Mesodermal cell (in vitro differentiated cells): ENCODE data around the gene SLC9A3.

ENCODE experiments used
- H3K27ac ChIP-seq: 2 replicates; pipeline ENCODE4 v1.7.0; 2013; ENCODE audit warnings: mild to moderate bottlenecking, low read depth, low read length, moderate library complexity; ENCODE audit not compliant: severe bottlenecking
- H3K36me3 ChIP-seq: 2 replicates; pipeline ENCODE4 v1.7.1; 2013; ENCODE audit warnings: mild to moderate bottlenecking, low read length, moderate library complexity; ENCODE audit not compliant: control insufficient read depth, insufficient read depth
- H3K4me1 ChIP-seq: one replicate; pipeline ENCODE4 v1.7.1; 2013; ENCODE audit warnings: mild to moderate bottlenecking, low read length; ENCODE audit not compliant: insufficient read depth, control insufficient read depth, poor library complexity, severe bottlenecking
- H3K4me3 ChIP-seq: 2 replicates; pipeline ENCODE4 v1.7.0; 2013; ENCODE audit warnings: low read length, control low read depth, mild to moderate bottlenecking; ENCODE audit not compliant: insufficient read depth, poor library complexity, severe bottlenecking; ENCODE audit errors: extremely low read depth
- H3K9me3 ChIP-seq: 2 replicates; pipeline ENCODE4 v1.7.1; 2013; ENCODE audit warnings: mild to moderate bottlenecking, low read length, moderate library complexity; ENCODE audit not compliant: control insufficient read depth
- WGBS, 2 experiments: methylation state at CpG; one replicate each; pipeline ENCODE4 v1.1.5; 2013; ENCODE audit warnings: missing lambda C conversion rate in 2 of 2; ENCODE audit not compliant: insufficient coverage in 2 of 2; 5-methylcytosine and 5-hydroxymethylcytosine counted together

Gene SLC9A3

DNA sequence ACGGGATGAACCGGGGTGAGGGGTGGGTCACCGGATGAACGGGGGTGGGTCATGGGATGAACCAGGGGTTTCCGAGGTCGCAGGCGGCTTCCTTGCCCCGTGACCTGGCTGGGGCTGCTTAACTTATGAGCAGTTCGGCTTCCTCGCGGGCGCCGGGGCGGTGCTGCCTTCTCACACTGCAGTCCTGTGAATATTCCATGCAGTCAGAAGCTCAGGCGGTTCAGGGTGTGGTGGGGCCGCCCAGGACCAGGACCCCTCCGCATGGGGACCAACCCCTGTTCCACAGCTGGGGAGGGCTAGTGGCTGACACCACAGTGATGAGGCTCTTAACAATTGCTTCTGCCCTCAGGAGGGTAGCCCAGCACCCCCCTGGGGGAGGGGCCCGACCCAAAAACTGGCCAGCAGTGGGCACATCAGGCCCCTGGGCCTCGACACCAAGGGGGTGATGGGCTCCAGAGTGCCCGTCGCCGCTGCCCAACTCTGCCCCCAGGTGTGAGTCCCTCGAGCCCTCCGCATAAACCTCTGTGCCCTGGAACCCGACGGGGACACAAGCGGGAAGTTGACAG is 30.9 kb upstream of the SLC9A3 start:
- Histone ChIP-seq H3K4me1 (no peaks in the 10 kb centered on the region), H3K27ac (no peak overlapping the region), H3K36me3 (no peaks in the 10 kb centered on the region), H3K9me3 (no peaks in the 10 kb centered on the region), H3K4me3 (no peak overlapping the region)
- WGBS, 2 experiments = 88 to 91% methylated on average over 23 to 27 of the region's 27 CpGs

DNA sequence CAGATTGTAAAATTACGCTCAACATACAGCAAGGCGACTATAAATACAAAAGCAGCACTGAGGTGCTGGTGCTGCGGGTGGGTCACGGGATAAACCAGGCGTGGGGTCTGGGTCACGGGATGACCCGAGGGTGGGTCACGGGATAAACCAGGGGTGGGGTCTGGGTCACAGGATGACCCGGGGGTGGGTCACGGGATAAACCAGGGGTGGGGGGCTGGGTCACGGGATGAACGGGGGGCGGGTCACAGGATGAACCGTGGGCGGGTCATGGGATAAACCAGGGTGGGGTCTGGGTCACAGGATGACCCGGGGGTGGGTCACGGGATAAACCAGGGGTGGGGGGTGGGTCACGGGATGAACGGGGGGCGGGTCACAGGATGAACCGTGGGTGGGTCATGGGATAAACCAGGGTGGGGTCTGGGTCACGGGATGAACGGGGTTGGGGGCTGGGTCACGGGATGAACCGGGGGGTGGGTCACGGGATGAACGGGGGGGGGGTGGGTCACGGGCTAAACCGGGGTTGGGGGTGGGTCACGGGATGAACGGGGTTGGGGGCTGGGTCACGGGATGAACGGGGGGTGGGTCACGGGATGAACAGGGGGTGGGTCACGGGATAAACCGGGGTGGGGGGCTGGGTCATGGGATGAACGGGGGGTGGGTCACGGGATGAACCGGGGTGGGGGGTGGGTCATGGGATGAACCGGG is 30.2 kb upstream of the SLC9A3 start:
- no peak overlapping the region for H3K4me3 ChIP-seq
- WGBS, 2 experiments = 82 to 92% methylated on average over 3 to 4 of the region's 40 CpGs
- H3K27ac ChIP-seq = no peak overlapping the region
- H3K36me3 ChIP-seq = no peaks in the 10 kb centered on the region
- H3K9me3 ChIP-seq = no peaks in the 10 kb centered on the region
- H3K4me1 ChIP-seq = no peaks in the 10 kb centered on the region

DNA sequence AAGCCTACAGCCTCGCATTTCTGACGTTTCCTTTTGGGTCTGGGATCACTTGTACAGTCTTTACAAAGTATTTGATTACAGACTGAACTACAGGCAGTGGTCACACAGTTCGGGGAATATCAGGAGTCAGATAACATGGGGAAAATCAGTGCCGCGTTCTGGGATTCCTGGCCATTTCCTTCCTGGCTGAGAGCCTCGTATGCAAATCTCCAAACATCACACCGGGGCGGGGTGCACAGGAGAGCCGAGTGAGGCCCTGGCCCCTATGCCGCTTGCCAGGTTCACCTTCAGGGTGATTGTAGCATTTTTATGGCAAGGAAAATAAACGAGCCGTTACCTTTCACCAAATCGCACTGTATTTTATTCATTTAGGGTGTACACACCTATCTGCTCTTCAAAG is 29.6 kb upstream of the SLC9A3 start:
- WGBS, 2 experiments = 33 to 47% methylated on average over 9 to 13 of the region's 13 CpGs
- Histone ChIP-seq H3K9me3 (no peaks in the 10 kb centered on the region), H3K4me1 (no peaks in the 10 kb centered on the region), H3K36me3 (no peaks in the 10 kb centered on the region), H3K27ac (no peak overlapping the region), H3K4me3 (no peak overlapping the region)

DNA sequence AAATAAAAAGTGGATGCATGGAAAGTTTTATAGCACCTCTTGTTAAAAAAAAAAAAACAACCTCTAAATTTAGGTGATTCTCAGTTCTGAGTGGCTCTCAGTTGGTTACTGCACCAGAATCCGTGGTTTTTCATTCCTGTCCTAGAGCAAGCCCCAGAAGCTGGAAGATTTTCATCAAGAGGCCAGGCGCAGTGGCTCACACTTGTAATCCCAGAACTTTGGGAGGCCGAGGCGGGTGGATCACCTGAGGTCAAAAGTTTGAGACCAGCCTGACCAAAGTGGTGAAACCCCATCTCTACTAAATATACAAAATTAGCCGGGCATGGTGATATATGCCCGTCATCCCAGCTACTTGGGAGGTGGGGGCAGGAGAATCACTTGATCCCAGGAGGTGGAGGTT is 27.2 kb upstream of the SLC9A3 start:
- no peaks in the 10 kb centered on the region for H3K9me3 ChIP-seq
- no peaks in the 10 kb centered on the region for H3K36me3 ChIP-seq
- 71 to 88% methylated on average over 3 to 4 of the region's 6 CpGs for WGBS, 2 experiments
- H3K4me1 ChIP-seq = no peaks in the 10 kb centered on the region
- no peak overlapping the region for H3K27ac ChIP-seq
- no peak overlapping the region for H3K4me3 ChIP-seq

DNA sequence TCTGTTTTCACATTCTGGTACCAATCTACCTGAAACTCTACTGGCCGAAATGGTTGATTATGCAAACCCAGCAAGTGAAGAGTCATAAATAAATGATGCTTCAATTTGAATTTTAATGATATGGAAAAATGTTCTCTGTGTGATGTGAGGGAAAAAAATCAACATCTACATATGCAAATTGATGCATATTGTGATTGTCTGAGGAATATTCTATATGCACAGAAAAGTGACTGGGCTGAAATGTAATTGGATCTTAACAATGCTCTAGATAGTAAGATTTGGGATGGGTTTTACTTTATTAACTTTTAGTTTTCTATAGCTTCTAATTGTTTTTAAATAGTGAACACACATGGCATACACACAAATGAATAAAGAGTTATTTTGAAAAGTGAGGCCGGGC is 25.0 kb upstream of the SLC9A3 start:
- H3K9me3 ChIP-seq = no peaks in the 10 kb centered on the region
- no peaks in the 10 kb centered on the region for H3K36me3 ChIP-seq
- WGBS, 2 experiments = 100% methylated on average over 1 of the region's 2 CpGs
- no peak overlapping the region for H3K4me3 ChIP-seq
- no peaks in the 10 kb centered on the region for H3K4me1 ChIP-seq
- no peak overlapping the region for H3K27ac ChIP-seq

DNA sequence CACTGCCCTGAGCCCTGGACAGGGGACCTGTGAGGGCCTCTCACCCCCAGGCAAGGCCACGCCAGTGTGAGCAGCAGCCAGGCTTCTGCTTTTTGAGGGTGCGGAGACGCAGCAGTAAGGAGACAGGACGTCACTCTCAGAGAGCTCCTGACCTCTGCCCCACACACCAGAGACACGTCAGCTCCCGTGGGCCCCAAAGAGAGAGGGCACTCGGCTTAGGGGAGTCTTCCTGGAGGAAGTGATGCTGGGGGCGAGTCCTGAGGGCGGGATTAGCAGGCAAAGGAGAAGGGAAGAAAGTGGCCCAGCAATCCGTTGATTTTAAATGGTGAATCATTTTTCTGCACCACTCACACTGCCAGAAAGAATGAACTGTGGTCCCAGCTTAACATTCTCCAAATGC is 24.0 kb upstream of the SLC9A3 start:
- 77 to 86% methylated on average over 4 to 5 of the region's 10 CpGs for WGBS, 2 experiments
- Histone ChIP-seq H3K4me3 (no peak overlapping the region), H3K36me3 (no peaks in the 10 kb centered on the region), H3K9me3 (no peaks in the 10 kb centered on the region), H3K4me1 (no peaks in the 10 kb centered on the region), H3K27ac (no peak overlapping the region)

DNA sequence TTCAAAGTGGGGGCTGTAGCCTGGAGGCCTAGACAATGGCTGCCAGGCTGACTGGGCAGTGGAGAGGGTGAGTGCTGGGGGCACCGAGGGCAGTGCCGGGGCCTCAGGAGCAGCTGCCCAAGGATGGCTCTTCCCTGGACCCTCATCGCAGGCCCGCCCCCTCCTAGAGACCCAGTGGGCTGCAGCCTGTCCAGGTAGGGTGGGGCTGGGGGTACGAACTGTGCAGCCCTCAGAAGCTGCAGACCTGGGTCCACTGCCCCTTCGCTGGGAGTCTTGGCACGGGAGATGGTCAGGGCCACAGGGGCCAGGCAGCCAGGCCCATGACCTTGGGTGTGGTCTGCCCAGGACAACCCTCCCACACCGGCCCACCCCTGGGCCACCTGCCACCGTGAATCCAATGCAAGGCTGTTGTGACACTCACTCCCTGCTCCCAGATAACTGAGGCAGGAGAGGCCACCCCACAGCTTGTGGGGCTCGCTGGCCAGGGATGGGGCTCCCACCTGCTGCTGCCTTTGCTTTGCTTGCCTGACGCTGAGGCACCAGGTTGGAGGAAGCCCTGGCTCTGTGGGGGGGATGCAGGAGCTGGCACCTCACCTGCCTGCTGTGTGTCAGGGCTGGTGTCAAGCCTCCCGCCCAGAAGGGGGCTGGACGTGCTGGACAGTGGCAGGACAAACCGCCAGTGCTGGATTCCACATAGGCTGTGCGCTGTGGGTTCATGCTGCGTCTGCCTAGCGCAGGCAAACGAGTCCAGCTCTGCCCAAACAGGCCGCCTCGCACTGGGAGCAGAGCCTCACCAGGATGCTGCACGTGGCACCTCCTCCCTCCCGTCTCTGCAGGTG is 23.1 kb upstream of the SLC9A3 start:
- no peak overlapping the region for H3K4me3 ChIP-seq
- no peaks in the 10 kb centered on the region for H3K4me1 ChIP-seq
- no peak overlapping the region for H3K27ac ChIP-seq
- no peaks in the 10 kb centered on the region for H3K36me3 ChIP-seq
- H3K9me3 ChIP-seq = no peaks in the 10 kb centered on the region
- WGBS, 2 experiments = 83 to 89% methylated on average over 18 to 20 of the region's 22 CpGs

DNA sequence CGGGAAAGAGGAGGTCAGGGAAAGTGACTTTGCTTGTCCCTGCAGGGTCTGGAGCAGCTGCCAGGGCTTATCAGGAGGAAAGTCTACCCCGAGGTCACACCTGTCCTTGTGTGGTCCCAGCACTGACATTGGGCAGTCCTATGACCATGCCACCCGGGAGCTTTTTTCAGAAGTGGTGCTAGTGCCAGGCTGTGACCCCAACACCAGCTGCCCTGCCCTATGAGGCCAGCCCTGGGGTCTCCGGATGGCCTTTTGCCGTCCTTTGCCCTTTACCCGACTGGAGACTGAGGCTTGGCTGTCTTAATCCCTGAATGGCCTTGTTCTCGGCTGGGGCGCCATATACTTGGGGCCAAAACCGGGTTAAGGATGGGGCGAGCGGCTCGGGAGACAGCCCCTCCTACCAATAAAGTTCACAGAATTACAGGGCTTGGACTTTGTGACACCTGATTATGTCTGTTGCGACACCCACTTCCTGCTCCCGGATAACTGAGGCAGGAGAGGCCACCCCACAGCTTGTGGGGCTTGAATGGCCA is 22.2 kb upstream of the SLC9A3 start:
- Histone ChIP-seq H3K4me3 (no peak overlapping the region), H3K4me1 (no peaks in the 10 kb centered on the region), H3K27ac (no peak overlapping the region), H3K9me3 (no peaks in the 10 kb centered on the region), H3K36me3 (no peaks in the 10 kb centered on the region)
- WGBS, 2 experiments = 78 to 93% methylated on average over 11 to 14 of the region's 14 CpGs

DNA sequence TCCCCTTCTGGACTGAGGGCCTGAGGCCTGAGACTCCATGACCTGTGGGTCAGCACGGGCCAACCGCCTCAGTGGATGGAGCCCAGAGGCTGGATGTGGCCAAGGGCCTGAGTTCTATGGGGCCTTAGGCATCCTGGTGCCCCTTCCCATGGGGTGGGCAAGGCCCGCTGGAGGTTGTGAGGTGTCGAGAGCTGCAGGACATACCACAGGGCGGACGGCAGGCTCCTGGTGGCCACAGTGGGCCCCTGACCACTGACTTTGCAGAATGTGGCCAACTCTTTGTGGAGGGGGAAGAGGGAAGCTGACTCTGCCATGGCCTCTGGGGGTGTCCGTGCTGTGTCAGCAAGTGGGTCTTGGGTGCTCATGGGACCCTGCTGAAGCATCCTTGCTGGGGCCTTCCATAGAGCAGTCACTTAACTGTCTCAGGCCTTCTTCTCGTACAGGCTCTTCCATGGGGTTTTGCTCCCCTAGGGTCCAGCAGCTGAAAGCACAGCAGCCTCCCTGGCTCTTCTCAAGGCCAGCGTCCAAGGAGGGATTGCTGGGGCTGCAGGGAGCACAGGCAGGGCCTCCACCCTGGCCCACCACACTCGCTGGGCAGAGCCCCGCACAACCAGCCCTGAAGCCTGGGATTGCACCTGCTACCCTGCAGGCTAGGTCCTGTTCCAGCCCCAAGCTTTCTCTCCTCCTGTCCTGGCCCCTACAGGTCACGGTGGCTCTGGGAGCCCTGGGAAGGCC is 21.6 kb upstream of the SLC9A3 start:
- Histone ChIP-seq H3K4me3 (no peak overlapping the region), H3K9me3 (no peaks in the 10 kb centered on the region), H3K36me3 (no peaks in the 10 kb centered on the region), H3K27ac (no peak overlapping the region), H3K4me1 (no peaks in the 10 kb centered on the region)
- WGBS, 2 experiments = 87 to 95% methylated on average over 10 to 12 of the region's 12 CpGs

DNA sequence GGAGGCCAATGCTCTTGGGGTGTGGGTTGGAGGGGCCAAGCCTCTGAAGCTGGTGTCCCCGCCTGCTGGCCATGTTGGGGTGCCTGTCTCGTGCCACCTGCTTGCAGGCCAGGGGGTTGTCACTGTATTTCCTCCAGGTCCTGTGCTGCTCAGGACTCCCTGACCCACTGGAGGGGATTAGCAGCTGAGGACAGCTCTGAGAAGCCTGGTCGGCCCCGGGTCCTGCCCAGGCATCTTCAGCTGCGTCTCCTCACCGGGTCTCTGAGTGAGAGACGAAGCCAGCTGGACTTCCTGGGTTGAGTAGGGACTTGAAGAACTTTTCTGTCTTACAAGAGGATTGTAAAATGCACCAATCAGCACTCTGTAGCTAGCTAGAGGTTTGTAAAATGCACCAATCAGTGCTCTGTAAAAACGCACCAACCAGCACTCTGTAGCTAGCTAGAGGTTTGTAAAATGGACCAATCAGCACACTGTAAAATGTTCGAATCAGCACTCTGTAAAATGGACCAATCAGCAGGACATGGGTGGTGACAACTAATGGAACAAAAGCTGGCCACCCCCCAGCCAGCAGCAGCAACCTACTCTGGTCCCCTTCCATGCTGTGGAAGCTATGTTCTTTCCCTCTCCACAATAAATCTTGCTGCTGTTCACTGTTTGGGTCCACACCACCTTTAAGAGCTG is 20.6 kb upstream of the SLC9A3 start:
- 93 to 96% methylated on average over 5 to 9 of the region's 9 CpGs for WGBS, 2 experiments
- no peak overlapping the region for H3K4me3 ChIP-seq
- H3K36me3 ChIP-seq = no peaks in the 10 kb centered on the region
- no peaks in the 10 kb centered on the region for H3K9me3 ChIP-seq
- H3K27ac ChIP-seq = no peak overlapping the region
- H3K4me1 ChIP-seq = no peaks in the 10 kb centered on the region
